NCI-H748 treated with DMSO at 0.1 percent for 48 hours (cell line): ENCODE results near the gene RIMS1.

ENCODE experiments used
- DNase-seq: peaks from one replicate; lab custom pipeline; 2025; lab: John Stamatoyannopoulos, UW

The RIMS1 gene

DNA sequence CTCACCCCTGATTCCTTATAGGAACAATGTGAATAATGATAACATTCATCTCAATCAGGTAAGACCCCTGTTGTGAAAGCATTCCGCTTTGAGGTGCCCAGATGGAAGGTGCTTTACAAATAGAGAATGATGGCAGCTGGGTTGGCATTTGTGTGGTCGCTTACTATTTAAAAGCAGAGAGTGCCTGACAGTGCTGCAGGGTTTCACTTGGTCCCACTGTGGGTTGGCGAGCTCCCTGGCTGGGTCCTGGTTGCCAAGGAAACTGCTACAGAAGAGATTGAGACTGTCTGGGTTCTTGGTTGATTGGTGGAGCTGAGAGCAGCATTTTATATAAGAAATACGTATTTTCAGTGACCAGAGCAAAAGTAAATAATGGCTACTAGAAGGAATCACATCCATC, 528.3 kb downstream of the RIMS1 start:
- no peak for DNase-seq

DNA sequence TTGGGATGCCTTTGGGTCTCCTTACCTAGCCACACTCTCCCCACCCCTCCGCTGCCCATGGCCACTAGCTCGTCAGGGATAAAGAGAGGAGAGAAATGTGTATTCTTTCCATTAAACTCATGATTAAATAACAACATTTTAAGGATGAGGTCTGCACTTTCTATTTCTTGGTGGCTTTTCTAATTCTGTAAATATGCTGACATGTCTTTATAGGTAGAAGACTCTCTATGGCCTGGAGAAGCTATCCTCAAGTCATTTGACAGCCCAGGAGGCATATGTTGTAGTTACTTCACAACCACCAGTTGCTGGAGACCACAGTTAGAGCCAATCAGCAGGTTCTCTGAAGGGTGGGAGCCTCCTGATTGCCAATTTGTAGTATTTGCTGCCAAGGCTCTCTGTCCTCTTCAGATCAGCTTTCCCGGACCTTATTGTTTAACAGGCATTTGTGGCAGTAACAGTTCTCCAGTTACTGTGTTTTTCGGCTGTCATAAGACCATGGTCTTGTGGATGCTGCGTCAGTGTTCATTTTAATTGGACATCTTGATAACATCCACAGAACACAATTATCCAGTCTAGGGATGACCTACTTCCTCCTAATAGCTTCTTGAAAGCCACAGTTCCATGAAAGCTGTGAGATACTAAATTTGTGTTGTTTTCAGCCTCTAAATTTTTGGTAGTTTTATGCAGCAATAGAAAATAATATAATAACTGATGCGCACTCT, 530.6 kb downstream of the RIMS1 start:
- no peak for DNase-seq

DNA sequence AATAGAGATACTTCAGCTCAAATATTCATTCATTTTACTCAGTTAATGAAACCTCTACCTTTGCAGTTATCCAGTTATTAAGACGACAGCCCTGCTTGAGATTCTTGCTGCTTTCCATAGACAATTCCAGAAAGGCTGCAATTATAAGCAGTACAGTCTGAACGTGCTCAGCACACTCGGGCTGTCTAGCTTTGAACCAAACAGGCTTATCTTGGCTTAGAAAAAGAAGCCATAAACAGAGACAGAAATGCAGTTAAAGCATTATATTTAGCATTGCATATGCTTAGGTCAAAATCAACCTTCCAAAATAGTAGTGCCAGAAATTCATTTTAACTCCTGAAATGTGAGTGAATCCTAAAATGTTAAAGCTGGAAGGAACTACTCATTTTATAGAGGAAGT, 531.4 kb downstream of the RIMS1 start:
- DNase-seq = no peak

DNA sequence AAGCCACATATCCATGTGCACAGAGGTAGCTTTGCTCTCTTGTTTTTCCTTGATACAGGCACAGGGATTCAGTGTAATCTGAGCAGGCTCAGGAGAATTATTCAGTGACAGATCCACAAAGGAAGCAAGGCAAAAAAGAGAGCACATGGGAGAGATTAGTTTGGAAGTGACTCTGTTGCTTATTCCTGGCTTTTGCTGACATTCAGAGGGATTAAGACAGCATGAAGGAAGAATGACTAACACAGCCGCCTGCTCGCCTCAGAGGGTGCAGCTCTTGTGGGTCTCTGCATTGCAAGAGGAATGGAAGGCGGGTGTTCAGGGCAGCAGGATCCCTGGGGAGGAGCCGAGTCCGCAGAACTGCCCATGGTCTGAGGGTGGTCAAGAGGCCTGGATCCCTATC, 532.1 kb downstream of the RIMS1 start:
- DNase-seq = no peak

DNA sequence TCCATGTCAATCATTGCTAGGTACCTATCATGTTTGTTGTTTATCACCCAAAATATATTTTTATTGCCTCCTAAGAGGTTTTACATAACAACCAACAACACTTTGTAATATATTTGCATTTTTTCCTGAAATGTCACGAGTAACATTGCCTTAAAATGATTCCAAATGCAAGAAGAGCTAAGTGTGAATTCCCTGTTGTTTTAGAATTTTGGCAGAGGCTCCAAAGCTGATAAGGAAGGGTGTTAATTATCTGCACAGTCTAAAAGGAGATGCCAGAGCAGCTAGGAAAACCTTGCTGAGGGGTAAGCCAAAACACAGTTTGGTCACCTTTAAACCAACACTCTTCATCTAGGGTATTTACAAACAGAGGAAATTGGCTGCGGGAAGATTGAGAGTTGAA, 533.6 kb downstream of the RIMS1 start:
- no peak for DNase-seq

DNA sequence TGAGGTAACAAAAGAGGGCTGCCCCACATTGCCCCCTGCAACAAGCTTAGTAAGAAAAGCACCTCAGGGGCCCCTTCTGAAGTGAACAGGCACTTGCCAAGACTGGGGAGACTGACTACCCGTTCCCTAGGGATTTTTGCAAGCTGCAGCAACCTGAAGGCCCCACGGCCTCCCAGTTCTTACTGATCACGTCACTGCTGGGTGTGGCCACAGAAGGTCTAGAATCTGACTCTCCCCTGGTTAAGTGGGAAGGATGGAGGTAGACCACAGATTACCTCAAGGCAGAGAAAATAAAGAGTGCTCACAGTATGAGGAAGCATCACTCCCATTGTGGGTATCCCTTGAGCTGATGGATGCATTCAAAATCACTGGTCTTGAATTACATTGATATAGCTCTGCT, 534.1 kb downstream of the RIMS1 start:
- DNase-seq = no peak

DNA sequence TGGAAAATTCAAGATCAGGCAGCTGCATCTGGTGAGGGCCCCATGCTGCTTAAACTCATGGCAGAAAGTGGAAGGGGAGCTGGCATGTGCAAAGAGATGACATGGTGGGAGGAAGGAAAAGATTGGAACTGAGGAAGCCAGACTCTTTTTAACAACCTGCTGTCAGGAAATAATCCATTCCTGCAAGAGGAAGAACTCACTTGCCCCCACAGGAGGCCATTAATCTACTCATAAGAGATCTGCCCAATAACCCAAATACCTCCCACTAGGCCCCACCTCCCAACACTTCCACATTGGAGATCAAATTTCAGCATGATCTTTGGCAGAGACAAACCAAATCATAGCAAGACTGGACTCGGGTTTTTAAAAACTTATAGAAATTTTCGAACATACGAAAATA, 535.0 kb downstream of the RIMS1 start:
- DNase-seq = no peak

DNA sequence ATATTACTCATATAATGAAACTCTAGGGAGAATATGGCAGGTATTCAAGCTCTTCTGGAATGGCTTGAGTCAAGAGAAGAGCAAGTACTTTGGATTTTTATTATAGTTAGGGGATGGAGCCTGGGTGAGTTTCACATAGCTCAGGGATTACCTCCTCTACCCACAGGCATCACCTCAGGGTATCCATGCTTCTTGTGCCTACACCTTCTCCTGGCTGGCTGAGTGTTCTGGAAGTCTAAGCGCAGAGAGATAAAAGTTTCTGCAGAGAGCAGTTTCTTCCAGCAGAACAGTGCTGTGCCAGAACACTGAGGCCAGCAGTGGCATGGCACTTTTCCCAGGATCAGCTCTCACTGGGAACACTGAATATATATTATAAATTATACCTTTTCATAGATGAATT, 535.8 kb downstream of the RIMS1 start:
- DNase-seq = no peak

DNA sequence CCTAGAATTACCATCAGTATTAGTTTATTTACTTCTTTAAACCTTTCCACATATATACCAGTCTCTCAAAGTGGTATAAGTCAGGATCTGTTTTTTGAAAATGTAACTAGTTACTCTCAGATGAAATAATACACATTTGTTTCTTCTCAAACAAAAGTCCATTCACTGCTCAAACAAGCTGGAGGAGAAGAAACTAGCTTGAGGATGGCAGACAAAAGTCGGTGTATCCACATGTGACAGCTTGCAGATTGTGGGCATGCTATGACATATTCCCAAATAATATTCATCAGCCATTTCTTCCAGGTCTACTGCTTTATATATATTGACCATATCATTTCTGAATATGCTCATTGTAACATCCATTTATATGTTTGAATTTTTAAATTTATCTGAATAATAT, 538.1 kb downstream of the RIMS1 start:
- DNase-seq = no peak

DNA sequence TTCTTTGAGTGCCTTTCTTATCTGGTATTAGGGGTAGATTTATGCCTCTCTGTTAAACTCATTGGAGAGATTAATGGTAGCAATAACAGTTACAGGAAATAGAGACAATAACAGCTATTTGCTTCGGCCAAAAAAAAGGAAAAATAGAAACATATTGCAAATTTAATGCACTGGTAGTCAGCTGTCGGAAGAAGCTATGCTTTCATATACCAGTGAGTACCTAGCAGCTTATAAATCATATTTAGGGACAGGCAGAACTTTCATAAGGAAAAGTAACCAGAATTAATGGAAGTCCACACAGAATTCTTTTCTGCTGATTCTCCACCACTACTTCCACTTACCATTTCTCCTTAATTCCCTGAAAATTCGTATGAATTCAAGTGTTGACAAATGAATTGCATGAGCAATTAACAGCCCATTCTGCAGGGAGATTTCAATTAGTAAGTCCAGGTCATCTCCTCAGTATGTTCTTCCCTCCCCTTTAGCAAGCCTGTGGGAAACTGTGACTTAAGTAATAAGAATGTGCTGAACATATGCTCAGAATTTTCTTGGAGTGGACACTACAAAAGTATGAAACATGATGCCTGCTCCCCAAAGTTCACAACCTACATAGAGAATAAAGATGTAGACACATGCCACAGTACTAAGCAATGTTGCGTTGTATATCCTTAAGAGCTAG, 538.8 kb downstream of the RIMS1 start:
- DNase-seq = no peak

DNA sequence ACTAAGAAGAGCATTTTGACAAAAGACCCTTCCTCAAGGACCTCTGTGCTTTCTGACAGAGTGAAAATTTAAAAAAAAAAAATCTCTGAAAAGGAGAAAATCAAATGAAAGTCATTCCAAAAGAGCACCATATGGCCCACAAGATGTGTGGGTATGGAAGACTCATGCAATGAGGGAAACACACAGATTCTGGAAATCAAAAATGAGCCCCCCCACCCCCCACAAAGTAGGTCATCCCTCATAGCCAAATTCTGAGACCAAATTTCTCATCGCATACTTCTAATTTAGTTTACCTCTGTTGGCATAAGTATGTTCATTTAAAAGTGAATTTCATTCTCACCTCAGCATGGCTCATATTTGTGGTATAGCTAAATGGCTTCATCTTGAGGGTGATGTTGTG, 554.3 kb downstream of the RIMS1 start:
- DNase-seq = no peak

DNA sequence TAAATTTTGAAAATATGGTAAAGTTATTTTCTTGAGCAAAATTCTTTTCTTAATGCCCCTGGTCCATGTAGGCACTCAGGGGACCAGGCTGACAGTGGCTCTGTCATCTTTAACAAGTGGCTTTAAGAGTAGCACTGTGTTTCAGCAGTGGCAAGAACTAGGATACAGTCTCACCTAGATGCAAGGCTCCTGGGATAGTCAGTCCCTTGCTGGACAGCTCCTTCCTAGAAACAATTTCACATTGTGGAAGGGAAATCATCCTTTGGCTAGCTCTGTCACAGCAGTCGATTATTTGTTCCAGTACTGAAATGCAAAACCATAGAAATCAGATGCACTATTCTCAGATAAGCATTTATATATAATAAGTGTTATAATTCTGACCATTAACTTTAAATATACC, 560.1 kb downstream of the RIMS1 start:
- no peak for DNase-seq
